Activated naive CD4-positive, alpha-beta T cell treated with anti-CD3 and anti-CD28 coated beads, Interleukin-2, amount 10 ng/mL, durations not matched to agents 7 days and 5 days (primary cell): ENCODE data around the gene ZNF770.

ENCODE experiments used
- CTCF ChIA-PET: fragments of 350-600 bp; sonication (Branson Sonifier 250); formaldehyde crosslinking; loops from one replicate; lab custom pipeline; 2021; ENCODE audit warnings: antibody characterized with exemption; lab: Charles Lee
- DNase-seq: peaks from one replicate; pipeline ENCODE4 v3.0.0-alpha.2; 2020
- H3K27ac Mint-ChIP-seq: one replicate; pipeline ENCODE4 v1.8.0; 2021; ENCODE audit warnings: mild to moderate bottlenecking, moderate library complexity, mixed read lengths
- H3K27me3 Mint-ChIP-seq: one replicate; pipeline ENCODE4 v1.8.0; 2021; ENCODE audit warnings: mild to moderate bottlenecking, mixed read lengths
- H3K36me3 Mint-ChIP-seq: one replicate; pipeline ENCODE4 v1.8.0; 2021; ENCODE audit warnings: mixed read lengths
- H3K4me1 Mint-ChIP-seq: one replicate; pipeline ENCODE4 v1.8.0; 2021; ENCODE audit warnings: mixed read lengths
- H3K4me3 Mint-ChIP-seq: one replicate; pipeline ENCODE4 v1.8.0; 2021; ENCODE audit warnings: mild to moderate bottlenecking, moderate library complexity, mixed read lengths
- H3K9me3 Mint-ChIP-seq: one replicate; pipeline ENCODE4 v1.8.0; 2021; ENCODE audit warnings: mixed read lengths

The ZNF770 gene, protein sequence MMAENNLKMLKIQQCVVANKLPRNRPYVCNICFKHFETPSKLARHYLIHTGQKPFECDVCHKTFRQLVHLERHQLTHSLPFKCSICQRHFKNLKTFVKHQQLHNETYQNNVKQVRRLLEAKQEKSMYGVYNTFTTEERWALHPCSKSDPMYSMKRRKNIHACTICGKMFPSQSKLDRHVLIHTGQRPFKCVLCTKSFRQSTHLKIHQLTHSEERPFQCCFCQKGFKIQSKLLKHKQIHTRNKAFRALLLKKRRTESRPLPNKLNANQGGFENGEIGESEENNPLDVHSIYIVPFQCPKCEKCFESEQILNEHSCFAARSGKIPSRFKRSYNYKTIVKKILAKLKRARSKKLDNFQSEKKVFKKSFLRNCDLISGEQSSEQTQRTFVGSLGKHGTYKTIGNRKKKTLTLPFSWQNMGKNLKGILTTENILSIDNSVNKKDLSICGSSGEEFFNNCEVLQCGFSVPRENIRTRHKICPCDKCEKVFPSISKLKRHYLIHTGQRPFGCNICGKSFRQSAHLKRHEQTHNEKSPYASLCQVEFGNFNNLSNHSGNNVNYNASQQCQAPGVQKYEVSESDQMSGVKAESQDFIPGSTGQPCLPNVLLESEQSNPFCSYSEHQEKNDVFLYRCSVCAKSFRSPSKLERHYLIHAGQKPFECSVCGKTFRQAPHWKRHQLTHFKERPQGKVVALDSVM

DNA sequence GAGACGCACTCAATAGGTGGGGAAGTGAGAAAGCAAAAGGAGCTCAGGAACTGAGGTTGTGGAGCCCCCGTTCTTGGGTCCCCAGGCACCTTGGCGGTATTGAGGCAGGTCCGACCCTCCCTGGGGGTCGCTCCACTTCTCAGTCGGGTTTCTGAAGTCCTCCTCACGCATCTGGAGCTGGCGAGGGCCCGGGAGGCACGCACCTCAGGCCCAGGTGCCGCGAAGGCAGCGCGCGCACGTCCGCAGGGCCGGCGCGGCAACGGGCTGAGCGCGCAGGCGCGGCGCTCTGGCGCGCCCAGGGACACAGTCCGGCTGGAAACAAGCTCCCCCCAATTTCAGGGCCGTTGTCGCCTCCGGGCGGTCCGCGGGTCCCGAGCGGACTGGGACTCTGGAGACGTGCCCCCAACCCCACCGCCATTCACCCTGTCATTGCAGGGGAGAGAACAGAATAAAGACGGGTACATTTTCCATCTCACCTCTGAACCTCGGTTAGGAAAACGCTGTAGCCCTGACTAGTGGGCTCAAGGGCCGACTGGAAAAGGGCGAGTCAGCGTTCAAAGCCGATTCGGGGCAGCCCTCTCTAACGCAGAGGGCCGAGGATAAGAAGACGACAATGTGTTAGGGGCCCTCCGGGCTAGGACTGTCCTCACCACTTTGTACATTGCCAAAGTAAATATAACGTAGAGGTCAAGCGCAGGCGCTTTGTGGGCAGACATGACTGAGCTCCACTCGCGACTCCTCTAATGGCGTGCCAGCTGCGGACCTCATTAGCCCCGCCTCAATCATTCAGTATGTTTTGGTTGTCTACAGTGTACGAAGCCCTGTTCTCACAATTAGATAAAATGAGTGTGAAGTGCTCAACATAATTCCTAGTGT is at the start of gene ZNF770:
TSS of gene ZNF770 (minus strand) at position 261 of the 876 bp plus-strand sequence. CDS start 4,853 bp downstream, outside the sequence.
- H3K9me3 Mint-ChIP-seq: no peaks in the 10 kb centered on the region
- peaks cover 47% of the 10 kb centered on the region for H3K4me1 Mint-ChIP-seq
- DNase-seq: peak; percentile 81
- peaks cover 16% of the 10 kb centered on the region for H3K36me3 Mint-ChIP-seq
- no peaks in the 10 kb centered on the region for H3K27me3 Mint-ChIP-seq
- CTCF ChIA-PET: interaction anchor here (1.0 to 3.0 kb wide), 2 partner anchors 18 to 31 kb away, joined by 3 to 26 read pairs; partner anchors contain the start of gene AQR
- peak within 1 kb of the TSS; percentile 93 for H3K4me3 Mint-ChIP-seq
- H3K27ac Mint-ChIP-seq: peak within 1 kb of the TSS; percentile 99

DNA sequence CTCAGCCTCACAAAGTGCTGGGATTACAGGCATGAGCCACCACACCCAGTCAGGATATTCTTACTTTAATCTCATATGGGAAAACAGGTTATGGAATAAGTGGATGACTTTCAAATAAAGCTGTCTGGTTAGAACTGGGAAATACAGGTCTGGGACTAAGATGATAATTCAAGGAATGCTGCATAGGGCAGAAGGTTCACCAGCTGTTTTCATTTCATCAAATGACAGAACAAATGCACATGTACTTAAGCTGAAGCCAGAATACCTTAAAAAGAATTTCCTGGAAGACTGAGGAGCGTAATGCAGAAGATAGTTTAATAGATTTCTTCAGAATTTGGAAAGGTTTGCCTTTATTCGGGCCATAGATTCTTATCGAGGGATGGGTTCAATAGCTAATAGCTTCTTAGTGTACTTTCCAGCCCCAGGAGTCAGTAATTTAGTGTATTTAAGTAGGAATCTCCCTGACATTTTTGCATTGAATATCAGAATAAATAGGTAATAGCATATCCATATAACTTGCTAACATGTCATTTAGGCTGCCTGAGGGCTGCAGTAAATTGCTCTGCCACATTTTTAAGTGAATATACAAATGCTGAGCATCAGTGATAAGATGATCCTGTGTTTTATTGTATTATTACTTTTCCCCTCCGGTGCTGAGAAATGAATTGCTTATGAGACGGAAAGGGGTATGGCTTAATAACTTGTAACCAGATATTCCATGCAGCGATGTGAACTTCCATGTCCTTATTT is 40.3 kb upstream of the ZNF770 start:
- CTCF ChIA-PET: no interaction called here
- no peaks in the 10 kb centered on the region for H3K36me3 Mint-ChIP-seq
- H3K9me3 Mint-ChIP-seq: no peaks in the 10 kb centered on the region
- H3K4me1 Mint-ChIP-seq: no peaks in the 10 kb centered on the region
- no peak overlapping the region for H3K27ac Mint-ChIP-seq
- DNase-seq: no peak
- peaks cover 3% of the 10 kb centered on the region for H3K27me3 Mint-ChIP-seq
- H3K4me3 Mint-ChIP-seq: no peak overlapping the region

DNA sequence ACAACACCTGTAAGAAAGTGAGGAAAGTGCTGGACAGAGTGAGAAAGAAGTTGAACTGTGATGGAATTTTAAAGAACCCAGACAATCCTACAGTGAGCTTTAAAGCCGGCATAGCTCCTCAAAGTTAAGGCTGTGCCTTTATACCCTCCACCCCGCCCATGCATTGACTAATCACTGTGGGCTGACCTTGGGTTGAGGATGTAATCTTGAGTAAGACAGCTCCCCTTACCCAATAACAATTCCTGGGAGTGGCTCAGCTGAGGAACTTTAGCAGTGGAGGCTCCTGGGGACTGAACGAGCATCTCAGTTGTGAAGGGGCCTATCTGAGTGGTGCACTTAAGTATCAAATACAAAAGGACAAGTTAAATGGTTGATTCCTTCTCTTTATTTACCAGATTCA is 35.7 kb upstream of the ZNF770 start:
- H3K4me3 Mint-ChIP-seq: no peak overlapping the region
- H3K27me3 Mint-ChIP-seq: peaks cover 3% of the 10 kb centered on the region
- H3K9me3 Mint-ChIP-seq: no peaks in the 10 kb centered on the region
- no peaks in the 10 kb centered on the region for H3K36me3 Mint-ChIP-seq
- no peaks in the 10 kb centered on the region for H3K4me1 Mint-ChIP-seq
- DNase-seq: no peak
- CTCF ChIA-PET: no interaction called here
- no peak overlapping the region for H3K27ac Mint-ChIP-seq

DNA sequence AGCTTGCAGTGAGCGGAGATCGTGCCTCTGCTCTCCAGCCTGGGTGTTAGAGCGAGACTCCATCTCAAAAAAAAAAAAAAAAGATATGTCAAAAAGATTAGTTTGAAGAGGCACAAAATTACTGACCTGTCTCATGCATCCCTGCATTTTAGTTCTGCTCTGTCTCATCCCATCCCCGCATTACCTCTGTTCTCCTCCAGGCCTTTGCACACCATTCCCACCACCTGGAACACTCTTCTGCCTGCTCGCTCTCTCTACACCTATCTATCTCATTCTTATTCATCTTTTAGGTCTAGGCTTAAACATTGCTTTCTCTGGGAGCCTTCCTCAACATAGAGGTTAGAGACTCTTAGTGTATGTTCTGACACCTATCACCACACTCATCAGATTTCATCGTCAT is 32.9 kb upstream of the ZNF770 start:
- peaks cover 3% of the 10 kb centered on the region for H3K27me3 Mint-ChIP-seq
- CTCF ChIA-PET: no interaction called here
- H3K9me3 Mint-ChIP-seq: no peaks in the 10 kb centered on the region
- DNase-seq: no peak
- no peaks in the 10 kb centered on the region for H3K36me3 Mint-ChIP-seq
- H3K4me1 Mint-ChIP-seq: no peaks in the 10 kb centered on the region
- no peak overlapping the region for H3K27ac Mint-ChIP-seq
- no peak overlapping the region for H3K4me3 Mint-ChIP-seq

DNA sequence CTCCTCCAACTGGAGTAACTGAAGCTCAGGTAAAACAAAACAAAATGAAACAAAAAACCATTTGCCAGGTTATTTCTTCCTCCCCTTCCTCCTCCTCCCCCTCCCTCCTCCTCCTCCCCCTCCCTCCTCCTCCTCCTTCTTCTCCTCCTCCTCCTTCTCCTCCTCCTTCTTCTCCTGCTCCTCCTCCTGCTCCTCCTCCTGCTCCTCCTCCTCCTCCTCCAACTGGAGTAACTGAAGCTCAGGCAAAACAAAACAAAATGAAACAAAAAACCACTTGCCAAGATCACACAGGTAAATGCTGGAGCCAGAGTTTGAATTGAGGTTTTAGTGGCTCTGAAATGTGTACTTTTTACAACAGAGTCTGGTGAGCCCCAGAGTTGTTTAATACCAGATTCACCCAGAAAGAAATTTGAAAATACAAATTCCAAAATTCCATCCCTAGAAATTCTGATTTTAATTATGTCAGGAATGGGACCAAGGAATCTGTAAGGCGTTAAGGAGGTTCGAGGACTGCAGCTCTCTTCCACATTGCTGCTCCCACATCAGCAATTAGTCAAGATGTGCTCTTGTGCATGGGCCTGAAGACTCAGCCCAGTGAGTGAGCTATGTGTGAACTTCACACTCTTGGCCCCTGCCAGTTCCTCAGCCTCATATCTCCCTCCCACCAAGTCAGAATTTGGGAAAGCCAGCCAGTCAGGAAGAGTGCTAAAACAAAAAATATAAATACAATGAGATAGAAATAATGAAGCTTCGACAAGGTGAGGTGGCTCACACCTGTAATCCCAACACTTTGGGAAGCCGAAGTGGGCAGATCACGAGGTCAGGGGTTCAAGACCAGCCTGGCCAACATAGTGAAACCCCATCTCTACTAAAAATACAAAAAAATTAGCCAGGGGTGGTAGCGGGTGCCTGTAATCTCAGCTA is 31.6 kb upstream of the ZNF770 start:
- no peaks in the 10 kb centered on the region for H3K36me3 Mint-ChIP-seq
- H3K27ac Mint-ChIP-seq: no peak overlapping the region
- H3K27me3 Mint-ChIP-seq: no peaks in the 10 kb centered on the region
- H3K4me1 Mint-ChIP-seq: no peaks in the 10 kb centered on the region
- no peak for DNase-seq
- H3K4me3 Mint-ChIP-seq: no peak overlapping the region
- no peaks in the 10 kb centered on the region for H3K9me3 Mint-ChIP-seq
- CTCF ChIA-PET: interaction anchor here (1.0 kb wide), 1 partner anchor 32 kb away, joined by 3 read pairs; the partner anchor contains the start of gene ZNF770

DNA sequence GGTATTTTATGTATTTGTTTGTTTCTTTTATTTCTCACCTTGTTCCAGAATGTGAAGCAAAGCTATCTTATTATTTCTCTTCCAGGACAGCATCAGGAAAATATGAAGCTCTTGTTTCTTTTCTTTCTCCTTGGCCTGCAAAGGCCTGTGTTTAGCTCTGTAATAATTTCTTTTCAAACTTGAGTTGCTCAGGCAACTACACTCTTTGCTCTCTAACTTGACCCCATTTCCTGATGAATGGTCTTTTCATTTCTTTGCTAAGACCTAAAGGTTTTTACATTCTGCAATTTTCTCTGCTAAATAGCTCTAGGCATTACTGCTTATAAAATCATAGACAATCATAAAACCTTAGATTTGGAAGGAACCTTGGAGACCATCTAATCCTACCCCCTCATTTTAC is 26.2 kb upstream of the ZNF770 start:
- Mint-ChIP-seq H3K4me1 (no peaks in the 10 kb centered on the region), H3K36me3 (no peaks in the 10 kb centered on the region), H3K4me3 (no peak overlapping the region), H3K27ac (no peak overlapping the region), H3K9me3 (no peaks in the 10 kb centered on the region), H3K27me3 (no peaks in the 10 kb centered on the region)
- CTCF ChIA-PET: no interaction called here
- DNase-seq: no peak

DNA sequence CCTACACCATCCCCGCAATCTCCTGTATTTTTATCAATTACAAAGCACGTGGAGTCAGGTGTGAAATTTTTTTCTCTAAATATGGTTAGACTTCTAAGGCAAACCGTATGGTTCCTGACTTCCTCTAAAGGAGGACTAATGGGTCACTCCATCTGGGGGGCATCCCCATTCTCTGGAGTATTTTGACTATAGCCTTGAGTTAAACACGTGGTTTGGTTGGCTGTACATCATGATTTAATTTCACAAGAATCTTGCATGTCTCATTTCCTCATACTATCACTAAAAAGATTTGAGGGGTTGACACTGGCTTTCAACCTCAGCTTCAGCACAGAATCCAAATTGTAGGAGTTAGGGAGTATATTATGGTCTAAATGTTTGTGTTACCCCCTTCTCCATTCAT is 25.3 kb upstream of the ZNF770 start:
- no peak for DNase-seq
- Mint-ChIP-seq H3K4me1 (no peaks in the 10 kb centered on the region), H3K9me3 (no peaks in the 10 kb centered on the region), H3K27ac (no peak overlapping the region), H3K27me3 (no peaks in the 10 kb centered on the region), H3K36me3 (no peaks in the 10 kb centered on the region), H3K4me3 (no peak overlapping the region)
- CTCF ChIA-PET: no interaction called here

DNA sequence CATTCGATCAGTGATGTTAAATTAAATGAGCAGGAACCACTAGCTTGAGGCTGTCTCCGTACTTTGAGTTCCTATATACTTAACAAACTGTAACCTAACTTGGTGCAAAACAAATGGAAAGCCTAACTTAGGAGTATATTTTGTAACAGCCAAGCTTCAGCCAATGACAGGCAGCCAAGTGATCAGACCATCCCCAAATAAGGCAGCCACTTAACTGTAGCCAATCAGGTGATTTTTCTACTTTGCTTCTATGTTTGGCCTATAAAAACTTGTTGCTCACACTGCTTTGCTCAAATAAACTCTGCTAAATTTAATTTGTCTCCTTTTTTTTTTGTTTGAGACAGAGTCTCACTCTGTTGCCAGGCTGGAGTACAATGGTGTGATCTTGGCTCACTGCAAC is 19.3 kb upstream of the ZNF770 start:
- CTCF ChIA-PET: no interaction called here
- Mint-ChIP-seq H3K36me3 (no peaks in the 10 kb centered on the region), H3K9me3 (no peaks in the 10 kb centered on the region), H3K27ac (no peak overlapping the region), H3K4me3 (no peak overlapping the region), H3K4me1 (no peaks in the 10 kb centered on the region), H3K27me3 (peaks cover 5% of the 10 kb centered on the region)
- DNase-seq: no peak

DNA sequence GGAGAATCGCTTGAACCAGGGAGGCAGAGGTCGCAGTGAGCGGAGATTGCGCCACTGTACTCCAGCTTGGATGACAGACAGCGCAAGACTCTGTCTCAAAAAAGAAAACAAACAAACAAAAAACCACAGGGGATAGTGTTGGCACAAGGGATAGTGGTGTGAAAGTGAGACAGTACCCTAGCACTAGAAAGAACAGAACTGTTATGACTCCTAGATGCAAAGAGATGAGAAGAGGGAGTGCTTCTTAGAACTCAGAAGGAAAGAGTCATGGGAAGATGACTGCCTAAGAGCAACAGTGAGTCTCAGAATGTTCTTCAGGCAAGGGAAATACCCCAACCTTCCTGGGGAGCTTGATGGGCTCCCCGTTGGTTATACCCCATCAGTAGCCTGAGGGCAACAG is 17.8 kb upstream of the ZNF770 start:
- CTCF ChIA-PET: no interaction called here
- DNase-seq: no peak

DNA sequence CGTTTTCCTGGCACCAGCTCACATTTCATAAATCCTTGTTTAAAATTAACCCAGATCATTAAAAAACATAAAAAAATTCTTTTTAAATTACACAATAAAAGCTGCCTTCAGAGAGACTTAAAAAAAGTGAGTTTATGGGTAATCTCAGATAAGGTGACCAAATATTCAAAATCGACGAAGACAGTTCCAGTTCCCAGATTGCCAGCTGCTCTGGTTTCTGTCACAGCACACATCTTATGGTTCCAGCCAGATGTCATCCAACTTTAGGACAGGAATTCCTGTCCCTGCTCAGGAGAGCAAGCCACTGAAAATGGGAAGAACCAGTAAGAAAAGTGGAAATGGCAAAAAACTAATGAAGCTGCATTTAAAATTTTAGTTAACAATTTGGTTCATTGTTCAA is 15.8 kb upstream of the ZNF770 start:
- CTCF ChIA-PET: interaction anchor here (0.8 kb wide), 1 partner anchor 27 kb away, joined by 3 read pairs; no protein-coding TSS in a partner anchor
- H3K27ac Mint-ChIP-seq: no peak overlapping the region
- peaks cover 5% of the 10 kb centered on the region for H3K27me3 Mint-ChIP-seq
- H3K4me1 Mint-ChIP-seq: no peaks in the 10 kb centered on the region
- no peak for DNase-seq
- no peaks in the 10 kb centered on the region for H3K9me3 Mint-ChIP-seq
- no peaks in the 10 kb centered on the region for H3K36me3 Mint-ChIP-seq
- no peak overlapping the region for H3K4me3 Mint-ChIP-seq

More for the DNA sequence above, 17.8 kb upstream of the ZNF770 start:
- Mint-ChIP-seq H3K27me3 (peaks cover 5% of the 10 kb centered on the region), H3K4me3 (no peak overlapping the region), H3K36me3 (no peaks in the 10 kb centered on the region), H3K27ac (no peak overlapping the region), H3K4me1 (no peaks in the 10 kb centered on the region), H3K9me3 (no peaks in the 10 kb centered on the region)

DNA sequence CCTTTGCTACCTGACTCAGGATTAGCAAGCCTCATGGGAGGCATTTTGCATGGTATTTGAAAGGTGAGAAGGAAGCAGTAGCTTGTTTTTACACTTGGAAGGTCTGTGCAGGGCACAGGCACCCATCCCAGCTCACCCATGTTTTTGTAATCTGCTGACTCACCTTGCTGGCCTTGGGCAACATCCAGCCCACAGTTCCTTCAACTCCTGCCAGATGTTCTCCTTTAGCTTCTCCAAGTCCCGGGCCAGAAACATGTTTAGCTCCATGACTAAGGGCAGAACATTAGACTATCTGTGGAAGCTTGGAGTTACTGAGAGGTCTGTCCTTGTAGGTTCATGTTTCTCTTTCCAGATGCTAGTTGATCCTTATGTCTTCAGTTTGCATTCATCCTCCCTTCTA is 12.4 kb upstream of the ZNF770 start:
- Mint-ChIP-seq H3K36me3 (no peaks in the 10 kb centered on the region), H3K27ac (no peak overlapping the region), H3K4me3 (no peak overlapping the region), H3K9me3 (no peaks in the 10 kb centered on the region), H3K27me3 (peaks cover 9% of the 10 kb centered on the region), H3K4me1 (no peaks in the 10 kb centered on the region)
- no peak for DNase-seq
- CTCF ChIA-PET: no interaction called here

DNA sequence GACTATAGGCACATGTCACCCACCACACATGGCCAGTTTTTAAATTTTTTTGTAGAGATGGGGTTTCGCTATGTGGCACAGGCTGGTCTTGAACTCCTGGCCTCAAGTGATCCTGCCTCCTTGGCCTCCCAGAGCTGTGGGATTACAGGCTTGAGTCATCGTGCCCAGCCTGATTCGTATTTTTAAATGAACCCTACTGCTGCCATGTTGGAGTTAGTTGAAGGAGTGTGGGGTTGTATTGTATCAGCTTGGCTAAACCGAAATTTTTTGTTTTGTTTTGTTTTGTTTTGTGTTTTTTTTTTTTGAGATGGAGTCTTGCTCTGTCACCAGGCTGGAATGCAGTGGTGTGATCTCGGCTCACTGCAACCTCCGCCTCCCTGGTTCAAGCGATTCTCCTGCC is 11.8 kb upstream of the ZNF770 start:
- H3K36me3 Mint-ChIP-seq: no peaks in the 10 kb centered on the region
- peaks cover 7% of the 10 kb centered on the region for H3K27me3 Mint-ChIP-seq
- H3K4me3 Mint-ChIP-seq: no peak overlapping the region
- CTCF ChIA-PET: no interaction called here
- H3K27ac Mint-ChIP-seq: no peak overlapping the region
- no peaks in the 10 kb centered on the region for H3K9me3 Mint-ChIP-seq
- DNase-seq: no peak
- H3K4me1 Mint-ChIP-seq: peaks cover under 1% of the 10 kb centered on the region

DNA sequence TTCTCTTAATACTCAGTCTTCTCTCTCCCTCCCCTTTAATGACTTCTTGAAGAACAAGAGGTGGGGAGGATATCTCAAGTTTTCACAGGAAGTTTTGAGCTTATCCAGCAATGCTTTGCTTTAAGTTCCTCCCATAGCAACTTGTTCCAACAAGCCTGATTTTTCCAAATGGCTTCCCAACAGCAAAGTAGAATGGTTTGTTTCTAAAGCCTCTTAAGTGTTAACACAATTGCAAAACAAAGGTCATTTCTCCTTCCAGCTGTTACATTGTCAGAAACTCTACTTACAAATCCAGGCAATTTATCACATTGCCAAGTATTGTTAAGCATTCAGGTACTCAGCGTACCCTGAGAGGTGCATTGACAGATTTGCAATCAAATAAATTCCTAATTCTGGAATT is 6.8 kb upstream of the ZNF770 start:
- Mint-ChIP-seq H3K27ac (no peak overlapping the region), H3K27me3 (peaks cover 6% of the 10 kb centered on the region), H3K36me3 (no peaks in the 10 kb centered on the region), H3K4me1 (peaks cover 29% of the 10 kb centered on the region), H3K9me3 (no peaks in the 10 kb centered on the region), H3K4me3 (no peak overlapping the region)
- DNase-seq: no peak
- CTCF ChIA-PET: no interaction called here
